Measurements from ENCODE around the gene CCSER2. TPM values are rescaled to one million over a fixed set of nuclear protein-coding genes. Genes with fewer than 3 reads are reported as not detected.

The CCSER2 gene
- total RNA-seq, 1 experiment from 2014 or later, result 2.7 TPM

DNA sequence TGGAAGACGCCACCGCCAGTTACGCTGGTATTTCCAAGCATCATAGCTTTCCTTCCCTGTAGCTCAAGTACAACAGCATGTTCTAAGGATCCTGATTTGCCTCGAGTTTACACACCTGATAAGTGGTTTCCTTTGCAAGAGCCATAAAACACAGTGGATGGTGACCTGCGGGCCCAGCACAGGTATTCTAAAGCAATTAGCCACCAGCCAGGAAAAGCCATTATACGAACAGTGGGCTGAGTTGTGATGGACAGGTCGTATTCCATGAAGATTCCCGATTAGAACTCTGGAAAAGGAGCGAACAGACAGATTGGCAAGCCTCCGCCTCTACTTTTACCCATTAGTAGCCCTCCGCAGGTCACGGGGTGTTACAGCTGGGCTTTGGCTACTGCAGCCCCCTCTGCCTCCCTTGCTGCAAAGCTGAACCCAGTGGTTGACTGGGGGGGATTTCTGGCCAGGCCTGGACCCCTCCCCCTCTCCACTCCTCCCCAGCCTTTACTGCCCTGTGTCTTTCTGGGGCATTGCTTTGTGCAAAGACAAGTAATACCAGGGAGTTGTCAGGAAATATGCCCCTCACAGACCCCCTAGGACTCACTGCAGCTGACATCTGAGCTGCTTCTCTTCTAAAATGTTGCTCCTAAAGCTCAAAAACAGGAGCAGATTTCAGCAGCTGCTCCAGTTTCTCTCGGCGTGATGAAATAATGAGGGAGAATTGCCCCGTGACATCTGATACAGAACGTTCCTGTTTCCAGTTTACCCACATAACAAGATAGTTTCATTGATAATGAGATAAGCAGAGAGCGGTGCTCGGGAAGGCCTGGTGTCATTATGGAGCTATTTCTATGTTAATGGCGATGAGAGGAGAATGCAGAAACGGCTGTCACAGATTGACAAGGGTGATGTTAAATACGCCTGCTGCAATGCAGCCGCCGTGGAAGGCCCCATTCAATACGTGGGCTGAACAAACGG lies 214.4 kb downstream of the CCSER2 start:
- DNase-seq (ENCODE audit: low spot score), result no peak

DNA sequence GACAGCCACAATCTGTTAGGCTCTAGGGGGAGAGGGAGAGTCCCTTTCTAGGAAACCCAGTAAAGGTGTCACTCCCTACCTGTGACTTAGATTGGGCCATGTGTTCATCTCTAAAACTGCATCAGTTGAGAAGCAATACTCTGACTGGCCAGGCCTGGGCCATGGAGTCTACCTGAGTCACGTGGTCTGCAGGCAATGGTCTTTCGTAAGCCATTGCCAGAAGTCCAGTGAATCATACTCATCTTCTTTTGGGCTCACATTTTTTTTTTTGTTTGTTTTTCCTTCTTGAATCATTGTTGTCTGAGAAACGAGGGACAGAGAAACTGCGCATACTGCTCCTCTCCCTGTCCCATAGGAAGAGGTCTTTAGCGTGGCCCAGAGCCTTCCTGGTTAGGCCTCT lies 215.6 kb downstream of the CCSER2 start:
- no peak for DNase-seq (ENCODE audit: low spot score)

DNA sequence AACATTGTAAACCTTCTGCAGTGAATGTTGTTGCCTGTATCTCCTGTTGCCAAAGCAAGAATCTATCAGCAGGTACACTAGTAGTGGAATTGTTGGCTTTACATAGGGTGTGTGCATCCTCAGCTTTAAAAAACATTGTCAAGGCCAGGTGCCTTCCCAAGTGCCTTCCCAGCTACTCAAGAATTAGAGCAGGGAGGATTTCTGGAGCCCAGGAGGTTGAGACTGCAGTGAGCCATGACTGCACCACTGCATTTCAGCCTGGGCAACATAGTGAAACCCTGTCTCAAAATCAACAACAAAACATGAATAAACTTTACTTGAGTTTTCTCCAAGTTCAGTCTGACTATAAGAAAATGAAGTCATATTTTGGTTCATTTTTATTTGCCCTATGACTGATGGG lies 217.3 kb downstream of the CCSER2 start:
- no peak for DNase-seq (ENCODE audit: low spot score)

DNA sequence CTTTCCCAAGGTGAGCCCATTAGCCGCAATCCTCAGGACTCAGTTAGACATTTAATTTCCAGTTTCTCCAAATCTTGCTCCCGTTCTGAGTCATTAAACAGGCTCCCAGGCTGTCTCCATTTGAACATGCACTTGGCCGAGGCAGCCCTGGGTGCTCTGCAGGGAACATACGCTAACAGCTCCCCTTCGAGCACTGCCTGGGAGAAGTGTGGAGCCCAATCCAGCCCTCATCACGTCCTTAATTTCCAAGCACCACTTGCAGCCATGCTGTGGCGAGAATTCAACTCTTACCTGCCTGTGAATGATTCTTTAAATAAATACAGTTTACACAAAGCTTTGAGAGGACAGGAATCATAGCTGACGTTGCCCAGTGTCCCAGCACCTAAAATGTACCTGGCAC lies 218.2 kb downstream of the CCSER2 start:
- no peak for DNase-seq (ENCODE audit: low spot score)

DNA sequence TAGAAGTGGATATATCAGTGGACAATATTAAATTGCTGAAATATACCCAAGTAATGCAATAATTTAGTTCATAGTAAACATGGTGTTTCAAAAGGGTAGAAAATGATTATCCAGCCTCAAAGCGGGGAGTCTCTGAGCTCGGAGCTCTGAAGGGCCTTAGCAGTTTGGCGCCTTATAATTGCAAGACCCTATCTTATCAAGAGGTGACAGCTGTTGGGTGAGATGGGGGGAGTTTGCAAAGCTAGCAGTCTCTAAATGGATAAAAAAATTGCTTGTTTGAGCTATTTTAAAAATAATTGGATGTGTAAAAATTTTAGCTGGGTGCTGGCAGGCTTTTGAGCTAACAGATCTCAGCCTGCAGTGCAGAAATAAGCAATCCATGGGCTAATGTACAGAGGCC lies 219.2 kb downstream of the CCSER2 start:
- no peak for DNase-seq (ENCODE audit: low spot score)

DNA sequence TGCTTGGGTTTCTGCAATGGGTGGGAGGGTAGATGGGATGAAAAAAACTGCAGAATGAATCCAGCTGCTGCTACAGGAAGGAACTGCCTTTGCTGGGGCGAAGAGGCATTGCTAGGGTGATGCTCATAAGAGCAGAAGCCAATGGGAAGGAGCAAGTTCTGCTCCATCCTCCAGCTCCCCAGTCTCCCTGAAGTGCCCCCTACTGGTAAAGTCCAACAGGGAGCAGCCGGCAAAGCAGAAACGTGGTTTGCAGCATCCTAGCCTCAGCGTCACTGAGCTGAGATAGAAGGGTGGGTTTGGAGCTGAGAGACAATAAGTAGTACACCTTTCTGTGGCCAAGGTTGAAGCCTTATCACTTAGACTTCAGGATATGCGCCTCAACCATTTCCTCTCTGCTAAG lies 220.5 kb downstream of the CCSER2 start:
- no peak for DNase-seq (ENCODE audit: low spot score)

DNA sequence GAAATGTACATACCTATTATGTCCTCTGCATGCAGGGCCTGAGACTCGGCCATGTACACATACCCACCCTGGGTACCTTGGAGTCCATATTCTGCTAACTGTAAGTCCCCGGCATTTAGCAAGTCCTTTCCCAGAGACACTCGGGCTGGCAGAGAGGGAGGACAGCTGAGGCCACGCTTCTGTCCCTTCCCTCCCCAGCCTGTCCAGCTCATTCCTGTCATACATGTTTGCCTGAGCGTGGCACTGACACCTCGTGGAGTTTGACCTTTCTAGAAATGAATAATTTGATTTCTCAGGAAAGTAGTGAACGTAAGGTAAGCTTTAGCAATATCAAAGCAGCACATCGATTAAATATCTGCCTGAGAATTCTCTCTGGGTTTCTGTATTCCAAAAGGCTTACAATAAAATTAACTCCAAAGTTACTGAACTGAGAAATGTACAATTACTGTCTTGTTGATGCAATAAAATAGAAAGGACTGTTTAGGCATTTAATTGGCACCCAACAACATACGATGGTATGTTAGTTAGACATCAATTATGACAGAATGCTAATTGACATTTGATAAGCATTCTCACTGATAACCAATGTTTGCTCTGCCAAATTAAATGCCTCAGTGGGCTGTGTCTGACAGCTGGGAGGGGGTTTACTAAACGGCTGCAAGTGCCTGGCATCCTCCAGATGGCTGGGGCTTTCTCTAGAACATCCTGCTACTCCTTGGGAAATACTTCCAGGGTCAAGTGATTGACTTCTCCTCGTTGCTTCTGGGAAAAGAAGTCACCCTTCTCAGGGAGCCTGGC lies 221.2 kb downstream of the CCSER2 start:
- DNase-seq (ENCODE audit: low spot score), result no peak

DNA sequence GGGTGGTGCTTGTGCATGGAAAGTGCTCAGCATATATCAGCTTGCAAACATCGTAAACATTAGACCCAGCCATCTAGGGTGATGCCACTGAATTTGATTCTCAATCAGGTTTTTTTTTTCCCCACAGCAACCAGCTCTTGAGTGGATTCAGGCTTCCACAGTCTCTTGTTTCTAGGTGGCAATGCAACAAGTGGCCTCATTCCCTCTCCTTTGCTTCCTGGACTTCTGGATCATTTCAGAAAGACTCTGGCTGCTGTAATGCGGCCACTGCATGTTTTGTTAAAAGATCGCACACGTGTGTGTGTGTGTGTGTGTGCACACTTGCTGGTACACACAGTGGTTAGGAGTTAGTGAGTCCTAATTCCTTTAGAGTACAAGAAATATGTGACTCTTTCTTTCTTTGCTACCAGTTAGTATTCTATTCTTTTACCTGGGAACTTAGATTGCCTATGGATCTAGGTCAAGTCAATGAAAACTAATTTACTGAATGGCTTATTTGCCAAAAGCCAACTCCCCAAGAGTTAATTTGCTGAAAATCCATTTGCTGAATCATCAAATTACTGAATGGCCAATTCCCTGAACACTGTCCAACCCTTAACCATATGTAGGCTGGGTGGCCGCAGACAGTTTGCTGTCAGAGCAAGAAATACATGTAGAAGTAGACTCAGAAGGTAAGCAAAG lies 222.5 kb downstream of the CCSER2 start:
- DNase-seq (ENCODE audit: low spot score), result no peak

DNA sequence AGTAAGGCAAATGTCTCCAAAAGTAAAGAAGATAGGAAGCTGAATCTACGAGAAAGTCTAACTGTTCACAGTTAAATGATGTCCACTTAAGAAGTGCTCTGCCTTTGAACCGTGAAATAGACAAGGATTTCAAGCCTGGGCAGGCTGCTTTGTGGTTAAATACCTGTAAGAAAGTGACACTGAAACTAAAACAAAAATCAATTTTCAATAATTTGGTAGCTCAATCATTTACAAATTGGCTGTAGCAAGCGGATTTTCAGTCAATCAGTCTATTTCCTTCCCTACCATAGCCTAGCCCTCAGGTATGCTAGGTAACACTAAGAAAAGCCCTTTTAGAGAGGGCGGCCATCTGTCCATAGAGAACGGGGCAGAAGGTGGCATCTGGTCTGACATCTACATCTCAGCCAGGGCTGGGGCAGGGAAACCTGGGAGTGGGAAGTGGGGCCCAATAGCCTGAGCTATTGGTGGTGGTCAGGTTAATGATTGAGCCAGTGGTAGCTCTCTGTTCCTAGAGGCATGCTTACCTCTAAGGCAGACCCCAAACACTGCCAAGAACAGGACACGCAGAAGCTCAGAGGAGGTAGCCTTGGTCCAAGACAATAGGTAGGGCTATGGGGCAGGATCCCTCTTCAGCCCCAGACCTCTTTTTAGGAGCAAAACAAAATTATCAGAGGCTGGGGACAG lies 223.2 kb downstream of the CCSER2 start:
- DNase-seq (ENCODE audit: low spot score), result no peak

DNA sequence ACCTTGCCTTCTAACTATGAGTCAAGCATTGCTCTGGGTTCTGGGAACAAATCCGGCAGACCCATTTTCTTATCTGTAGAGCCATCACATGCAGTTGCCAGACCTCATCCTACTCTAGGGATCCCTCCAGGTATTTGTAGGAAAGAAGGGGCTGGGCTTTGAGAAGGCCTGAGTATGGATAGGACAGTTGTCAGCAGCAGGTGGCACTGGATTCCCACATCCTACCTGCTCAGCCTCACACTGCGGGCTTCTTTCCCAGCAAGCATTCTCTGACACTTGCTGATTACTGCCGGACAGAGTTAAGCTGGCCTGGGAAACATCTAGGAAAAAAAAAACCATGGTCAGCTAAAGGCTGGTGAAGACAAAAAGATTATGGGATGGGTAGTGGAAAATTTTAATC lies 224.1 kb downstream of the CCSER2 start:
- peak; percentile 23 for DNase-seq (ENCODE audit: low spot score)

DNA sequence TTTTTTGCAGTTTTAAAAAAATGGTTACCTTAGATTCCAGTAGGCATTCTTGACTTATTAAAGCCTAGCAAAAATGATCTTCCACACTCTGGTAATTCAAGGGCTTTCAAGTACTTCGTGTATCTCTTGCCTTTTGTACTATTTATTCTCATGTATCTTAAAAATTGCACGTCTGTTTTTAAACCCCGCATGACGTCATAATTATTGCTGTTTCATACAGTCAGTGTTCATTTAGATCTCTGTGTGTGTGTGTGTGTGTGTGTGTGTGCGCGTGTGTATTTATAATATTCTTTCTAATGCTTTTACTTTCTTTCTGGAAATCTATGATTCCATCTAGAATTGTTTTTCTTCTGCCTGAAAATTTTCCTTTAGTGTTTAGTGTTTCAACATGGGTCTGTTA lies 234.2 kb downstream of the CCSER2 start:
- no peak for DNase-seq (ENCODE audit: low spot score)

DNA sequence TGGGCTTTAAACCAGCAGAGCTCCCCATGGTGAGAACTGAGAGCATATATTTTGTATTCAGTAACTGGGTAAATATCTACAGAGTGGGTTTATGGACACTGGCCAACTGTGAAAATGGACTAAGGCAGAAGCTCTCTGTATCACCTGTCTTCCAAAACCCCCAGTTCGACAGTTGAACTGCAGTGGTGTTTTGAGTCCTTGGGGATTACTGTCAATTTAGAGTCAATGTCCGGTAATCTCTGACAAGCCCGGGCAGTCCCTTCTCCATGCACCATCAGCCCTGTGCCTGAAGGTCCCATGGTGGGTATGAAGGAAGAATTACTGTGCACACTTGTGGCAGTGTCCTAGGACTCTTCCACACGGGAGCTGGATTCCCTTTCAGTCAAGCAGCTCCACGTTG lies 235.0 kb downstream of the CCSER2 start:
- no peak for DNase-seq (ENCODE audit: low spot score)

DNA sequence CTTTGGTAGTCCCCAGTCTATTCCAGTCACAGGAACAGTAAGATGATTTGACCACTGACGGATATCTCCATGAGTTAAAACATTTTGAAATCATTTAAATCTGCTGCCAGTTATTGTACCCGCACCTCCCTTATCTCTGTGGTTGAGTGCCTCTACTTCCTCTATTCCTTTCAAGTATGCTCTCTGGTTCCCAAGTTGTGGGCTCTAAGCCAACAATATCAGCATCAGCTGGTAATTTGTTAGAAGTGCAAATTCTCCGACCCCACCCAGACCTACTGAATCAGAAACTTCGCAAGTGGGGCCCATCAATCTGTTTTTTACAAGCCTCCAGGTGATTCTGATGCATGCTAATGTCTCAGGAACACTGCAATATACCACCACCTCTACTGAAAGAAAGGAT lies 235.5 kb downstream of the CCSER2 start:
- DNase-seq (ENCODE audit: low spot score), result no peak

DNA sequence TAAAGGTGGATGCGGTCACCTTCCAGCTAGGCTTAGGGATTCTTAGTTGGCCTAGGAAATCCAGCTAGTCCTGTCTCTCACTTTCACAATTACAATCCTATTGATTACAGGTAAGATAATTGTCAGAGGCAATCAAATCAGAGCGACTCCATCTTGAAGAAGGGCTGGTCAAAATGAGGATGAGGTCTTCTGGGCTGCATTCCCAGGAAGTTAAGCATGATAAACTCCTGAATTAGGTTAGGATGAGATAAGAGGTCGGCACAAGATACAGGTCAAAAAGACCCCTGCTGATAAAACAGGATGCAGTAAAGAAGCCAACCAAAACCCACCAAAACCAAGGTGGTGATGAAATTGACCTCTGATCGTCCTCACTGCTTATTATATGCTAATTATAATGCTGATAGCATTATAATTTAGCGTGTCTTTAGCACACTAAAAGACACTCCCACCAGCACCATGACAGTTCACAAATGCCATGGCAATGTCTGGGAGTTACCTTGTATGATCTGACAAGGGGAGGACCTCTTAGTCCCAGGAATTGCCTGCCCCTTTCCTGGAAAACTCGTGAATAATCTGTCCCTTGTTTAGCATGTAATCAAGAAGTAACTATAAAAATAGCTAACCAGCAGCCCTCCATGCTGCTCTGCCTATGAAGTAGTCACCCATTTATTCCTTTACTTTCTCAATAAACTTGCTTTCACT lies 237.6 kb downstream of the CCSER2 start:
- DNase-seq (ENCODE audit: low spot score), result no peak

DNA sequence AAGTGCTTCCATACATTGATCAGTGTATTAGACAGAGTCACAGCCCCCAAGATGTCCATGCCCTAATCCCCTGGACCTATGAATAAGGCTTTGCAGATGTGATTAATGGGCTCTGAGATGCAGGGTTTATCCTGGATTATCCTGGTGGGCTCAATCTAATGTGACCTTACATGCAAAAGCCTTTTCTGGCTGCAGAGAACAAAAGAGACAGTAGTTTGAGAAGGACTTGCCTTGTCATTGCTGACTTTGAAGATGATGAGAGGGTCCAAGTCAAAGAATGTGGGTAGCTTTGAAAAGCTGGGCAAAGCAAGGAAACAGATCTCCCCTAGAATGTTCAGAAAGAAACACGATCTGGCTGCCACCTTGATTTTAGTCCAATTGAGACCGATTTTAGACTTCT lies 238.7 kb downstream of the CCSER2 start:
- DNase-seq (ENCODE audit: low spot score), result no peak

Other genes starting within 250 kb of the CCSER2 start
- 195 and 196 TPM in 2 replicates for gene GHITM, start 189.1 kb upstream of the CCSER2 start, total RNA-seq (2014; rRNA removed; shearing (Covaris generic))
- not detected in 2 replicates for gene GPR15LG, start 154.8 kb upstream of the CCSER2 start, total RNA-seq (2014; rRNA removed; shearing (Covaris generic))
- not detected in 2 replicates for gene CDHR1, start 134.1 kb upstream of the CCSER2 start, total RNA-seq (2014; rRNA removed; shearing (Covaris generic))
- gene LRIT2, start 103.0 kb upstream of the CCSER2 start, total RNA-seq (2014; rRNA removed; shearing (Covaris generic)), result not detected in 2 replicates
- not detected in 2 replicates for gene LRIT1, start 87.0 kb upstream of the CCSER2 start, total RNA-seq (2014; rRNA removed; shearing (Covaris generic))
- not detected in 2 replicates for gene RGR, start 83.5 kb upstream of the CCSER2 start, total RNA-seq (2014; rRNA removed; shearing (Covaris generic))

Data from HT-29 (cell line).